ENCODE data around the gene MTERF2. TPM values are rescaled to one million over a fixed set of nuclear protein-coding genes. Genes with fewer than 3 reads are reported as not detected.
A peak's percentile ranks its signal among the peaks of the same experiment; 100 is the strongest.
"Not testable (repeated sequence)": the region's sequence is repeated elsewhere in the genome, so short reads cannot be mapped to it uniquely, and the experiment has no call there.

The MTERF2 gene
- 1 to 10 TPM; 6.7 to 7.8 TPM for total RNA-seq

DNA sequence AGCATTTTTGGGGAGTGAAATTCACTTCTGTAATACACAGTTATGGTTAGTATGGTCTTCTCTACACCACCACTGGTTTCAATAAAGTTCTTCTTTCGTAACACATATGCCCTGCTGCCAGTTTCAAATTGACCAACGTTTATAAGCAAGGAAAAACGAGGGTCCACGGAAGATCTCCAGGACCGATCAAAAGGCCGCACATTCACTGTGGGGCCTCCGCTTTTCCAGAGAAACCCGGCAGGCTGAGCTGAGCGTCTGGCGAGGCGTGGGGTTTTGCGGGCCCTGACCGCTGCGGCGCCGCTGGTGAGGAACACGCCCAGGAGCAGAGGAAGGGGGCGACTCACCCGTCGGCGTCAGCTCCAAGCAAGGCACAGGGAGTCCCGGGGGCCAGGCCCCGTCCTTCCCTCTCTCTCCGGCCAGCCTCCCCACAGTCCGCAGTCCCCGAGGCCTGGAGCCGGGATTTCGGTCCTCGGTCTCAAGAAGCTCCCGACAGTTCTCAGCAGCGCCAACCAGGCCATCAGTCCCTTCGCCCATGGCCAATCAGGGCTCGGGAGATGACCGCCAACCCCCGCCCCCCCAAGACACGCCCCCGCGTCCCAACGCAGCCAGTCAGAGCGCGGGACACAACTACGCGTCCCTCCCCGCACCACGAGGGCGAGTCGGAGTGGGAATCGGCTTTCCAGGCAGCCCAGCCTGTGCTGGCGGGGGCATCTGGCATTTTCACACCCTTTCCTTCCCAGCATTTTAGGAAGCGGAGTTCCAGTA lies at the start of gene MTERF2:
TSS of gene MTERF2 (minus strand) at position 522 of the 765 bp plus-strand sequence. CDS start 8,432 bp downstream, outside the sequence.
- Mint-ChIP-seq H3K4me3 (peak within 1 kb of the TSS; percentile 97 to 98), H3K4me1 (ENCODE audit: low read depth) (peaks cover 50% of the 10 kb centered on the region), H3K27me3 (ENCODE audit: low read depth) (no peaks in the 10 kb centered on the region), H3K9me3 (peaks cover 4 to 11% of the 10 kb centered on the region in 2 donors), H3K36me3 (ENCODE audit: insufficient read depth in 2 of 2) (peaks cover 15 to 24% of the 10 kb centered on the region in 2 donors), H3K27ac (peak within 1 kb of the TSS; percentile 94)
- peak; percentile 94 to 95 for ATAC-seq (replicated peaks in 1 of 2)
- peak; percentile 77 to 80 for DNase-seq

DNA sequence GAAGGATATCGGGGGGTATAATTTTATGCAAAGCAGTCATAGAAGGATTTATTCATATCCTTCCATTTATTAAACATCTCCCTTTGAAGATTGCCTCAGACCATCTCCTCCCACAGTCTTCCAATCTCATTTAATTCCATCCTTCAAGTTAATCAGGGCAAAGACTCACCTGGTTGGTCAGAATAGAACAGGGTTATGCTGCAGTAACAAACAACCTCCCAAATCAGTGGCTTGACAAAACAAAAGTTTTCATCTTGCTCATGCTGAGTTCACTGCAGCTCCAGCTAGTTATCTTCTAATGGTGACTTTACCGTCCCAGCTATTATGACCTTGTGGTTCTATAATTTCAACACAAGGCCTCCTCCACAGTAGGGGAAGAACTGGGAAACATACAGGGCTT lies 48.8 kb upstream of the MTERF2 start:
- Mint-ChIP-seq H3K27ac (no peak overlapping the region), H3K36me3 (ENCODE audit: insufficient read depth in 2 of 2) (peaks cover 2 to 11% of the 10 kb centered on the region in 2 donors), H3K4me3 (no peak overlapping the region), H3K27me3 (ENCODE audit: low read depth) (no peaks in the 10 kb centered on the region), H3K4me1 (ENCODE audit: low read depth) (peaks cover 7% of the 10 kb centered on the region), H3K9me3 (peaks cover 0 to 1% of the 10 kb centered on the region in 2 donors)
- ATAC-seq (replicated peaks in 1 of 2): no peak
- no peak for DNase-seq

DNA sequence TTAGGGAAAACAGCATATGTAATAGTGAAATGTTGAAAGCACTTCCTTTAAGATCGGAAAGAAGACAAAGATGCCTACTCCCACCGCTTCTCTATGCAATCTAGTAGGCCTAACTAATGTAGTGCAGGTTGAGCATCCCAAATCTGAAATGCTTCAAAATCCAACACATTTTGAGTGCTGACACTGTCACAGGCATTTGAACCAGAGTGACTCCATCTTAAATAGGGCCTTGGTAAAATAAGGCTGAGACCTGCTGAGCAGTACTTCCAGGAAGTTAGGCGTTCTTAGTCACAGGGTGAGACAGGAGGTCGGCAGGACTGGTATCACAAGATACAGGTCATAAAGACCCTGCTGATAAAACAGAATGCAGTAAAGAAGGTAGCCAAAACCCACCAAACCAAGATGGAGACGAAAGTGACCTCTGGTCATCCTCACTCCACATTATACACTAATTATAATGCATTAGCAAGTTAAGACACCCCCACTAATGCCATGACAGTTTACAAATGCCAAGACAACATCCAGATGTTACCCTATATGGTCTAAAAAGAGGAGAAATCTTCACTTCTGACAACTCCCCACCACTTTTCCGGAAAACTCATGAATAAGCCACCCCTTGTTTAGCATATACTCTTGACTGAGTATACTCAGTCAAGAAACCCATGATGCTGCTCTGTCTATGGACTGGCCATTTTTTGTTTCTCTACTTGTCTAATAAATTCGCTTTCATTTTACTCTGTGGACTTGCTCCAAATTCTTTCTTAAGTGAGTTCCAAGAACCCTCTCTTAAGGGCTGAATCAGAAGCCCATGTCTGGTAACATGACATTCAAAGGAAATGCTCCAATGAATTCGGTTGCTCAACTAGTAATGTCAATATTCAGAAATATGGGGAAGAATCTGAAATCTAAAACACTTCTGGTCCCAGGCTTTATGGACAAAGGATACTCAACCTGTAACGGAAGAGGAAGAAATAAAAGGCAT lies 47.1 kb upstream of the MTERF2 start:
- DNase-seq (no peak), ATAC-seq (replicated peaks in 1 of 2) (no peak)
- Mint-ChIP-seq H3K4me3 (no peak overlapping the region), H3K36me3 (ENCODE audit: insufficient read depth in 2 of 2) (peaks cover 2 to 10% of the 10 kb centered on the region in 2 donors), H3K27ac (no peak overlapping the region), H3K9me3 (peaks cover 0 to 1% of the 10 kb centered on the region in 2 donors), H3K4me1 (ENCODE audit: low read depth) (peaks cover 7% of the 10 kb centered on the region), H3K27me3 (ENCODE audit: low read depth) (no peaks in the 10 kb centered on the region)

- peaks cover 9% of the 10 kb centered on the region for H3K4me1 Mint-ChIP-seq (ENCODE audit: low read depth)
These were observed 45.3 kb upstream of the MTERF2 start for GRCh38 chr12:107032266-107032665.

GRCh38 chr12:107031061-107031460 lies 44.1 kb upstream of the MTERF2 start:
- Mint-ChIP-seq H3K9me3 (no peaks in the 10 kb centered on the region), H3K4me3 (peak overlapping the region in 1 of 2 donors; percentile 36), H3K36me3 (ENCODE audit: insufficient read depth in 2 of 2) (no peaks in the 10 kb centered on the region), H3K27ac (no peak overlapping the region), H3K4me1 (ENCODE audit: low read depth) (peaks cover 10% of the 10 kb centered on the region), H3K27me3 (ENCODE audit: low read depth) (no peaks in the 10 kb centered on the region)
- DNase-seq: no peak
- no peak for ATAC-seq (replicated peaks in 1 of 2)

More at GRCh38 chr12:107032266-107032665, 45.3 kb upstream of the MTERF2 start:
- peaks cover 2 to 5% of the 10 kb centered on the region in 2 donors for H3K36me3 Mint-ChIP-seq (ENCODE audit: insufficient read depth in 2 of 2)
- peaks cover 0 to 1% of the 10 kb centered on the region in 2 donors for H3K9me3 Mint-ChIP-seq
- ATAC-seq (replicated peaks in 1 of 2) (no peak), DNase-seq (no peak)
- H3K4me3 Mint-ChIP-seq: no peak overlapping the region
- no peak overlapping the region for H3K27ac Mint-ChIP-seq
- no peaks in the 10 kb centered on the region for H3K27me3 Mint-ChIP-seq (ENCODE audit: low read depth)

DNA sequence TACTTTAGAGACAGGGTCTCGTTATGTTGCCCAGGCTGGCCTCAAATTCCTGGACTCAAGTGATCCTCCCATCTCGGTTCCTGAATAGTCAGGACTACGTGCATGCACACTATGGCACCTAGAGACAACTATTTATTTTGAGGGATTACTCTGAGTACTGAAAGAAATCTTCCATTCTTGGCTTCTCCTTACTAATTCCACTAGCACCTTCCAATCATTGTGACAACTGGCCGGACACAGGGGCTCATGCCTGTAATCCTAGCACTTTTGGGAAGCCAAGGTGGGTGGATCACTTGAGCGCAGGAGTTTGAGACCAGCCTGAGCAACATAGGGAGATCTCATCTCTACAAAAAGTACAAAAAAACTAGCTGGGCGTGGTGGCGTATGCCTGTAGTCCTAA lies 42.1 kb upstream of the MTERF2 start:
- no peak overlapping the region for H3K4me3 Mint-ChIP-seq
- DNase-seq (no peak), ATAC-seq (replicated peaks in 1 of 2) (no peak)
- no peaks in the 10 kb centered on the region for H3K36me3 Mint-ChIP-seq (ENCODE audit: insufficient read depth in 2 of 2)
- no peaks in the 10 kb centered on the region for H3K27me3 Mint-ChIP-seq (ENCODE audit: low read depth)
- H3K27ac Mint-ChIP-seq: peak overlapping the region; percentile 33
- peaks cover 14% of the 10 kb centered on the region for H3K4me1 Mint-ChIP-seq (ENCODE audit: low read depth)
- no peaks in the 10 kb centered on the region for H3K9me3 Mint-ChIP-seq

DNA sequence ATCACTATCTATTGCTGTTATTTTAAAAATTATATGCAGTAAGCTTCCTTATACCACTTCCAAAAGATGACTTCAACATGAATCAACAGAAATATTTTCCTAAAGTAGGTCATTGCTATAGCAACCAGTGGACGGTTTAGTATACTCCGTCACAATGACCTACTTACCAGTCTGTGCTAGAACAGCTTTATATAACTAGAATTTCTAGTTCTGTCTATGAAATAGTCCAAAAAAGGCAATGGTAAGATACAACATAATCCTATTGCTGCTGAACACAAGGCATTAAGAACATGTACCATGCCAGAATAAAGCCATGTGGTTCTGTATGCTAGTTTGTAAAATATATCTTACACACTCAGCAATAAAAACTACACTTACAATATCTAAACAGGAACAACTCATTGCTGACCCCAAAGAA lies 40.7 kb upstream of the MTERF2 start:
- H3K4me3 Mint-ChIP-seq: peak overlapping the region in 1 of 2 donors; percentile 77
- no peaks in the 10 kb centered on the region for H3K36me3 Mint-ChIP-seq (ENCODE audit: insufficient read depth in 2 of 2)
- no peaks in the 10 kb centered on the region for H3K9me3 Mint-ChIP-seq
- ATAC-seq (replicated peaks in 1 of 2) (peak; percentile 76 to 96), DNase-seq (no peak)
- peaks cover 14% of the 10 kb centered on the region for H3K4me1 Mint-ChIP-seq (ENCODE audit: low read depth)
- H3K27ac Mint-ChIP-seq: peak overlapping the region; percentile 97
- no peaks in the 10 kb centered on the region for H3K27me3 Mint-ChIP-seq (ENCODE audit: low read depth)

DNA sequence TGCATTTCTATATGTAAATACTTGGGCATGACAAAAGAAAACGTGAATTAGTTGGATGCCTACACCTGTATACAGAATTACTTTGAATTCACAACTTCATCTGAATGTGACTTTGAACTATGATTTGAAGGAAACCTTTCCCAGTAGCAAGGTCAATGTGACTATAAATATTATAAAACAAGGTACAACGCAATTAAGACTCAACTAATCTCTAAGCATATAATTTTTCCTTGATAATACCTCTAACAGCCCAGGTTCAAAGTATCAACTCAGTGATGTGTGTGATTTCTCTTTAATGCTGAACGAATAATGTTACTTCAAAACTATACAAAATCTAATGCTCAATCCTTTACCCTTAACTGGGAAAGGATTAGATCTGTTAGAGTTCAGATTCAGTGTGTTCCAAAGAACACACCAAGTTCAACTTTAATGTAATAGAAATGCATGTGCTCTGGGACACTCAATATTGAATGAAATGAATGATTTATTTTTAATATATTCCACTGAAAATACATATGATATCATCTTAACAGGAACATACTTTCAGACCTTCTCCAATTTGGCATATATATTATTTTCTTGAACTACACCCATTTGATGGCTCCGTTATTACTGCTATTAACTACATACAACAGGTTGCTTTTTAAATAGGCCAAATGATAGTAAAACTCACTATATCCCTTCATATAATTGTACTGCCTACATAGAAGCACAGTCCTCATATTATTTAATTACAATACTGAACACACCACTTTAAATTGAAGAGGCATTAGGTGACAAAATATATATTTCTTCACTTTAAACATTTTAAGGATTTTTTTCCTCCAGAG lies 40.1 kb upstream of the MTERF2 start:
- Mint-ChIP-seq H3K27me3 (ENCODE audit: low read depth) (no peaks in the 10 kb centered on the region), H3K4me3 (peak overlapping the region in 1 of 2 donors; percentile 77), H3K9me3 (no peaks in the 10 kb centered on the region), H3K36me3 (ENCODE audit: insufficient read depth in 2 of 2) (no peaks in the 10 kb centered on the region), H3K4me1 (ENCODE audit: low read depth) (peaks cover 14% of the 10 kb centered on the region), H3K27ac (peak overlapping the region; percentile 97)
- no peak for DNase-seq
- peak in 1 of 2 donors; percentile 41 for ATAC-seq (replicated peaks in 1 of 2)

- H3K27me3 Mint-ChIP-seq (ENCODE audit: low read depth); H3K4me3 Mint-ChIP-seq; H3K9me3 Mint-ChIP-seq; DNase-seq; H3K36me3 Mint-ChIP-seq (ENCODE audit: insufficient read depth in 2 of 2); ATAC-seq (replicated peaks in 1 of 2): not testable (repeated sequence)
- Mint-ChIP-seq H3K27ac (peak overlapping the region; percentile 97), H3K4me1 (ENCODE audit: low read depth) (peaks cover 14% of the 10 kb centered on the region)
These were observed 39.4 kb upstream of the MTERF2 start for GRCh38 chr12:107026356-107026755.

DNA sequence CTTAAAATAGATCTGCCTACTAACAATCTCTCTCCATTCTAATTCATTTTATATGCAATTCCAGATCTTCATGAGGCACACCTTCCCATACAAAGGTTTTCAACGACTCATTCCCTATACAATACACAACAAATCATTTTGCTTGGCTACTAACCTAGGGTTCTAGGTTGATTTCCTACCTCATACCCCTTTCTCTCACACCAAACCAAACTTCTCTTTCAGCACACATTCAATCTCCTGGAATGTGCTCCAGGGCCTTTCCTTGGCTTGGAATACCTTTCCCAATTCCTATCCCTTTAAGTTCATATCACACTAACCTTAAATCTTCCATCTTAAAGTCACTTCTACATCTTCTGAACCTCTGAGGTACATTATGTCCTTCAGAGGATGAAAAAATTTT lies 38.7 kb upstream of the MTERF2 start:
- DNase-seq: no peak
- no peak overlapping the region for H3K27ac Mint-ChIP-seq
- no peaks in the 10 kb centered on the region for H3K9me3 Mint-ChIP-seq
- H3K4me1 Mint-ChIP-seq (ENCODE audit: low read depth): peaks cover 14% of the 10 kb centered on the region
- peaks cover 0 to 5% of the 10 kb centered on the region in 2 donors for H3K36me3 Mint-ChIP-seq (ENCODE audit: insufficient read depth in 2 of 2)
- no peaks in the 10 kb centered on the region for H3K27me3 Mint-ChIP-seq (ENCODE audit: low read depth)
- ATAC-seq (replicated peaks in 1 of 2): no peak
- no peak overlapping the region for H3K4me3 Mint-ChIP-seq

- H3K9me3 Mint-ChIP-seq: no peaks in the 10 kb centered on the region
- no peaks in the 10 kb centered on the region for H3K27me3 Mint-ChIP-seq (ENCODE audit: low read depth)
- H3K27ac Mint-ChIP-seq: no peak overlapping the region
- no peak overlapping the region for H3K4me3 Mint-ChIP-seq
- ATAC-seq (replicated peaks in 1 of 2): no peak
- H3K4me1 Mint-ChIP-seq (ENCODE audit: low read depth): no peaks in the 10 kb centered on the region
- H3K36me3 Mint-ChIP-seq (ENCODE audit: insufficient read depth in 2 of 2): peaks cover 0 to 6% of the 10 kb centered on the region in 2 donors
- no peak for DNase-seq
These were observed 32.6 kb upstream of the MTERF2 start for GRCh38 chr12:107019546-107019945.

GRCh38 chr12:107017042-107017441 lies 30.1 kb upstream of the MTERF2 start:
- no peaks in the 10 kb centered on the region for H3K27me3 Mint-ChIP-seq (ENCODE audit: low read depth)
- ATAC-seq (replicated peaks in 1 of 2) (no peak), DNase-seq (no peak)
- H3K9me3 Mint-ChIP-seq: no peaks in the 10 kb centered on the region
- no peak overlapping the region for H3K27ac Mint-ChIP-seq
- peaks cover 0 to 6% of the 10 kb centered on the region in 2 donors for H3K36me3 Mint-ChIP-seq (ENCODE audit: insufficient read depth in 2 of 2)
- no peaks in the 10 kb centered on the region for H3K4me1 Mint-ChIP-seq (ENCODE audit: low read depth)
- no peak overlapping the region for H3K4me3 Mint-ChIP-seq

Data from activated T-cell treated with anti-CD3 and anti-CD28 coated beads, Interleukin-2, amount 50 U/mL, for 72 hours (primary cell).